ENCODE measurements around the gene ZNF260.

DNA sequence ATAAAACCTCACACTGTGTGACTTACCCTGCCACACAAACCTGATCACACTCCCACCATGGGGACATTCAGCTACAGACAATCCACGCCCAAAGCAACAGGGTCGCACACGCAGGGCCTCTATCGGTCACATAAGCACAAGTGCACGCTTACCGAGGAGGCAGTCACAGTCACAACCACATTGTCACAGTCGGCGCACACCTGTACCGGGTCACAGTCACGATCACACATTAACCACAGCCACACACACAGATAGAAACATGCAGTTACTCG, 39.3 kb downstream of the ZNF260 start:
- TF ChIP-seq POLR2AphosphoS5 (IDR thresholded peaks at IDR 0.05; ENCODE audit: low read depth, low read length) (no peak), EZH2 (IDR thresholded peaks at IDR 0.05) (no peak), POLR2A (IDR thresholded peaks at IDR 0.05; ENCODE audit: borderline replicate concordance, extremely low read depth, insufficient read depth, insufficient read length) (no peak)
- TF ChIP-seq, protein P1, sequence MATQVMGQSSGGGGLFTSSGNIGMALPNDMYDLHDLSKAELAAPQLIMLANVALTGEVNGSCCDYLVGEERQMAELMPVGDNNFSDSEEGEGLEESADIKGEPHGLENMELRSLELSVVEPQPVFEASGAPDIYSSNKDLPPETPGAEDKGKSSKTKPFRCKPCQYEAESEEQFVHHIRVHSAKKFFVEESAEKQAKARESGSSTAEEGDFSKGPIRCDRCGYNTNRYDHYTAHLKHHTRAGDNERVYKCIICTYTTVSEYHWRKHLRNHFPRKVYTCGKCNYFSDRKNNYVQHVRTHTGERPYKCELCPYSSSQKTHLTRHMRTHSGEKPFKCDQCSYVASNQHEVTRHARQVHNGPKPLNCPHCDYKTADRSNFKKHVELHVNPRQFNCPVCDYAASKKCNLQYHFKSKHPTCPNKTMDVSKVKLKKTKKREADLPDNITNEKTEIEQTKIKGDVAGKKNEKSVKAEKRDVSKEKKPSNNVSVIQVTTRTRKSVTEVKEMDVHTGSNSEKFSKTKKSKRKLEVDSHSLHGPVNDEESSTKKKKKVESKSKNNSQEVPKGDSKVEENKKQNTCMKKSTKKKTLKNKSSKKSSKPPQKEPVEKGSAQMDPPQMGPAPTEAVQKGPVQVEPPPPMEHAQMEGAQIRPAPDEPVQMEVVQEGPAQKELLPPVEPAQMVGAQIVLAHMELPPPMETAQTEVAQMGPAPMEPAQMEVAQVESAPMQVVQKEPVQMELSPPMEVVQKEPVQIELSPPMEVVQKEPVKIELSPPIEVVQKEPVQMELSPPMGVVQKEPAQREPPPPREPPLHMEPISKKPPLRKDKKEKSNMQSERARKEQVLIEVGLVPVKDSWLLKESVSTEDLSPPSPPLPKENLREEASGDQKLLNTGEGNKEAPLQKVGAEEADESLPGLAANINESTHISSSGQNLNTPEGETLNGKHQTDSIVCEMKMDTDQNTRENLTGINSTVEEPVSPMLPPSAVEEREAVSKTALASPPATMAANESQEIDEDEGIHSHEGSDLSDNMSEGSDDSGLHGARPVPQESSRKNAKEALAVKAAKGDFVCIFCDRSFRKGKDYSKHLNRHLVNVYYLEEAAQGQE (IDR thresholded peaks at IDR 0.05; ENCODE audit: low read depth) = no peak
- TF ChIP-seq, protein P2, sequence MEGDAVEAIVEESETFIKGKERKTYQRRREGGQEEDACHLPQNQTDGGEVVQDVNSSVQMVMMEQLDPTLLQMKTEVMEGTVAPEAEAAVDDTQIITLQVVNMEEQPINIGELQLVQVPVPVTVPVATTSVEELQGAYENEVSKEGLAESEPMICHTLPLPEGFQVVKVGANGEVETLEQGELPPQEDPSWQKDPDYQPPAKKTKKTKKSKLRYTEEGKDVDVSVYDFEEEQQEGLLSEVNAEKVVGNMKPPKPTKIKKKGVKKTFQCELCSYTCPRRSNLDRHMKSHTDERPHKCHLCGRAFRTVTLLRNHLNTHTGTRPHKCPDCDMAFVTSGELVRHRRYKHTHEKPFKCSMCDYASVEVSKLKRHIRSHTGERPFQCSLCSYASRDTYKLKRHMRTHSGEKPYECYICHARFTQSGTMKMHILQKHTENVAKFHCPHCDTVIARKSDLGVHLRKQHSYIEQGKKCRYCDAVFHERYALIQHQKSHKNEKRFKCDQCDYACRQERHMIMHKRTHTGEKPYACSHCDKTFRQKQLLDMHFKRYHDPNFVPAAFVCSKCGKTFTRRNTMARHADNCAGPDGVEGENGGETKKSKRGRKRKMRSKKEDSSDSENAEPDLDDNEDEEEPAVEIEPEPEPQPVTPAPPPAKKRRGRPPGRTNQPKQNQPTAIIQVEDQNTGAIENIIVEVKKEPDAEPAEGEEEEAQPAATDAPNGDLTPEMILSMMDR (IDR thresholded peaks at IDR 0.05 in 2 of 3, conservative IDR thresholded peaks at IDR 0.05 in 1 of 3; ENCODE audit: borderline replicate concordance in 1 of 3, insufficient read depth in 1 of 3, low read depth in 2 of 3, low read length in 2 of 3) = 0 out of 6 replicates have a peak, but pooled peaks of 1 of the 3 experiments have one; percentile 11
